H1 (cell line): Measurements from ENCODE around the gene GOLGA6L10.
"Not testable (repeated sequence)": the region's sequence is repeated elsewhere in the genome, so short reads cannot be mapped to it uniquely, and the experiment has no call there.

Experiments
- BCL11A ChIP-seq, 2 experiments: IDR thresholded peaks; one replicate each; pipeline ENCODE4 v1.6.1; 2011; ENCODE audit warnings: low read depth in 2 of 2, low read length in 2 of 2, mild to moderate bottlenecking in 2 of 2
- GTF2F1 ChIP-seq: IDR thresholded peaks from 2 replicates; pipeline ENCODE4 v1.6.1; 2012; ENCODE audit warnings: low read depth, low read length, improper control_type of control experiment, borderline replicate concordance
- HDAC6 ChIP-seq: IDR thresholded peaks from one replicate; pipeline ENCODE4 v1.7.1; 2012; ENCODE audit warnings: low read depth, mild to moderate bottlenecking, inconsistent platforms, low read length, moderate library complexity
- POLR2A ChIP-seq, 2 experiments: IDR thresholded peaks; 1 replicate in 1 of 2; 2 replicates in 1 of 2; pipeline ENCODE4 v1.6.1; 2011; ENCODE audit warnings: low read depth in 2 of 2, low read length in 2 of 2, mild to moderate bottlenecking in 2 of 2; ENCODE audit errors: control extremely low read depth in 1 of 2
- RFX5 ChIP-seq: IDR thresholded peaks from 2 replicates; pipeline ENCODE4 v1.6.1; 2011; ENCODE audit warnings: low read depth, low read length, improper control_type of control experiment, borderline replicate concordance
- SIN3A ChIP-seq, 2 experiments: IDR thresholded peaks in 1 of 2; conservative IDR thresholded peaks in 1 of 2; 2 replicates each; pipeline ENCODE4 v1.6.1; 2011 to 2012; ENCODE audit warnings: low read length in 2 of 2, improper control_type of control experiment in 1 of 2, low read depth in 1 of 2, mild to moderate bottlenecking in 1 of 2
- TAF1 ChIP-seq: IDR thresholded peaks from 2 replicates; pipeline ENCODE4 v1.6.1; 2011; ENCODE audit warnings: mild to moderate bottlenecking, low read depth, low read length
- ZNF274 ChIP-seq: IDR thresholded peaks from 2 replicates; pipeline ENCODE4 v1.7.0; 2012; ENCODE audit warnings: low read length, borderline replicate concordance; ENCODE audit errors: extremely low read depth
- TF ChIP-seq, protein P1 (sequence below), 3 experiments: IDR thresholded peaks; 1 replicate in 2 of 3; 2 replicates in 1 of 3; pipeline versions ENCODE4 v1.5.1 to v1.6.1; 2011; ENCODE audit warnings: low read length in 3 of 3, mild to moderate bottlenecking in 3 of 3, inconsistent platforms in 2 of 3, low read depth in 1 of 3, moderate library complexity in 1 of 3; ENCODE audit not compliant: insufficient read depth in 1 of 3; ENCODE audit errors: control extremely low read depth in 1 of 3
- TF ChIP-seq, protein P2 (sequence below): IDR thresholded peaks from 2 replicates; pipeline ENCODE4 v1.6.1; 2012; ENCODE audit warnings: inconsistent platforms

DNA sequence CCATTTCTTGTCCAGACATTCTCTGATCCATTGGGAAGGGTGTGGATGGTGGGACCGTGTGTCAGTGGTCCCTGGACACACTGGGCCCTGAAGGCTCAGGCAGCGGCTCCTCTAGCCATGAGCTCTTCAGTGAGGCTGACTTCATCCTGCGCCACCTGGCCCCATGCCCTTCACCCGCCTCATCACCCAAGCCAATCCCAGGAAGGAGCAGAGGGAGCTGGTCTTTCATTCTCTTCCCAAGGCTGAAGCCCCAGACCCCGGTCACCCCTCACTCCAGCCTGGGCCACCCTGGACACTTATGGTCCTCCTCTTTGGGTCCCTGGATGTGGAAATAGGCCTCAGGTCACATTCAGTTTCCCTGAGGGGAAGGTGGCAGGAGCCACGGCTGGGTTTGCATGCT, 24.4 kb downstream of the GOLGA6L10 start:
- not testable (repeated sequence) for TF ChIP-seq RFX5; GTF2F1; BCL11A (IDR thresholded peaks at IDR 0.05; ENCODE audit: low read depth in 2 of 2, low read length in 2 of 2); POLR2A (IDR thresholded peaks at IDR 0.05; ENCODE audit: control extremely low read depth in 1 of 2, low read depth in 2 of 2, low read length in 2 of 2); TAF1; SIN3A (conservative IDR thresholded peaks at IDR 0.05 in 1 of 2, IDR thresholded peaks at IDR 0.05 in 1 of 2; ENCODE audit: low read depth in 1 of 2, low read length in 2 of 2); HDAC6; ZNF274
- TF ChIP-seq, protein P1, sequence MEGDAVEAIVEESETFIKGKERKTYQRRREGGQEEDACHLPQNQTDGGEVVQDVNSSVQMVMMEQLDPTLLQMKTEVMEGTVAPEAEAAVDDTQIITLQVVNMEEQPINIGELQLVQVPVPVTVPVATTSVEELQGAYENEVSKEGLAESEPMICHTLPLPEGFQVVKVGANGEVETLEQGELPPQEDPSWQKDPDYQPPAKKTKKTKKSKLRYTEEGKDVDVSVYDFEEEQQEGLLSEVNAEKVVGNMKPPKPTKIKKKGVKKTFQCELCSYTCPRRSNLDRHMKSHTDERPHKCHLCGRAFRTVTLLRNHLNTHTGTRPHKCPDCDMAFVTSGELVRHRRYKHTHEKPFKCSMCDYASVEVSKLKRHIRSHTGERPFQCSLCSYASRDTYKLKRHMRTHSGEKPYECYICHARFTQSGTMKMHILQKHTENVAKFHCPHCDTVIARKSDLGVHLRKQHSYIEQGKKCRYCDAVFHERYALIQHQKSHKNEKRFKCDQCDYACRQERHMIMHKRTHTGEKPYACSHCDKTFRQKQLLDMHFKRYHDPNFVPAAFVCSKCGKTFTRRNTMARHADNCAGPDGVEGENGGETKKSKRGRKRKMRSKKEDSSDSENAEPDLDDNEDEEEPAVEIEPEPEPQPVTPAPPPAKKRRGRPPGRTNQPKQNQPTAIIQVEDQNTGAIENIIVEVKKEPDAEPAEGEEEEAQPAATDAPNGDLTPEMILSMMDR (IDR thresholded peaks at IDR 0.05; ENCODE audit: control extremely low read depth in 1 of 3, insufficient read depth in 1 of 3, low read depth in 1 of 3, low read length in 3 of 3), result not testable (repeated sequence)
- TF ChIP-seq, protein P2, sequence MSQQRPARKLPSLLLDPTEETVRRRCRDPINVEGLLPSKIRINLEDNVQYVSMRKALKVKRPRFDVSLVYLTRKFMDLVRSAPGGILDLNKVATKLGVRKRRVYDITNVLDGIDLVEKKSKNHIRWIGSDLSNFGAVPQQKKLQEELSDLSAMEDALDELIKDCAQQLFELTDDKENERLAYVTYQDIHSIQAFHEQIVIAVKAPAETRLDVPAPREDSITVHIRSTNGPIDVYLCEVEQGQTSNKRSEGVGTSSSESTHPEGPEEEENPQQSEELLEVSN, result not testable (repeated sequence)
